ENCODE measurements around the gene NEURL4.

NEURL4 gene

GRCh38 chr17:7327056-7327455 lies 2.1 kb downstream of the NEURL4 start:
- Mint-ChIP-seq H3K27ac (ENCODE audit: low read depth) (no peak overlapping the region), H3K36me3 (ENCODE audit: insufficient read depth) (peaks cover 11% of the 10 kb centered on the region), H3K4me3 (no peak overlapping the region), H3K9me3 (no peaks in the 10 kb centered on the region), H3K4me1 (peaks cover 27% of the 10 kb centered on the region), H3K27me3 (no peaks in the 10 kb centered on the region)
- ATAC-seq (replicated peaks; ENCODE audit: extremely low read depth, poor library complexity, severe bottlenecking) (no peak), DNase-seq (ENCODE audit: low spot score in 2 of 2) (no peak)

- H3K9me3 Mint-ChIP-seq, result no peaks in the 10 kb centered on the region
- no peaks in the 10 kb centered on the region for H3K27me3 Mint-ChIP-seq
- no peak for DNase-seq (ENCODE audit: low spot score in 2 of 2)
- ATAC-seq (replicated peaks; ENCODE audit: extremely low read depth, poor library complexity, severe bottlenecking), result no peak
- peaks cover 15% of the 10 kb centered on the region for H3K36me3 Mint-ChIP-seq (ENCODE audit: insufficient read depth)
- H3K27ac Mint-ChIP-seq (ENCODE audit: low read depth), result no peak overlapping the region
- H3K4me3 Mint-ChIP-seq, result no peak overlapping the region
- peaks cover 27% of the 10 kb centered on the region for H3K4me1 Mint-ChIP-seq
Measured at GRCh38 chr17:7326186-7326585, 2.9 kb downstream of the NEURL4 start.

- Mint-ChIP-seq H3K27ac (ENCODE audit: low read depth) (no peak overlapping the region), H3K4me3 (no peak overlapping the region), H3K36me3 (ENCODE audit: insufficient read depth) (peaks cover 17% of the 10 kb centered on the region), H3K9me3 (no peaks in the 10 kb centered on the region), H3K4me1 (peaks cover 25% of the 10 kb centered on the region), H3K27me3 (no peaks in the 10 kb centered on the region)
- DNase-seq (ENCODE audit: low spot score in 2 of 2) (no peak), ATAC-seq (replicated peaks; ENCODE audit: extremely low read depth, poor library complexity, severe bottlenecking) (no peak)
Measured at GRCh38 chr17:7325031-7325528, 4.1 kb downstream of the NEURL4 start.

DNA sequence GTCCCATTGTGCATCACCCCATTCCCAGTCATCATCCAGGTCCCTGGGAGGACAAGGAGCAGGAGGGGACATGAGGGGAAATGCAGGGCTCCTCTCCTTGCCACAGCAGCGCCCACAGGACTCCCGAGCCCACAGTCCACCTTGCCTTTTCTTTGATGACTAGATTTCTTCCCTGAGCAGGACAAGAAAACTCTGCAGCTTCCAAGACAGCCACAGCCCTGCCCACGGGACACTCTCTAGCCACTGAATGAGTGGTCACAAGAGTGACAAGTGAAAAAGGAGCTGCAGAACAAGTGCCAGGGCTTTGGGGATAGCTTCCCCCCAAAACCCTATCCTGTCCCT lies 4.7 kb downstream of the NEURL4 start:
- Mint-ChIP-seq H3K4me3 (no peak overlapping the region), H3K4me1 (peaks cover 19% of the 10 kb centered on the region), H3K36me3 (ENCODE audit: insufficient read depth) (peaks cover 11% of the 10 kb centered on the region), H3K27ac (ENCODE audit: low read depth) (no peak overlapping the region), H3K27me3 (no peaks in the 10 kb centered on the region), H3K9me3 (no peaks in the 10 kb centered on the region)
- DNase-seq (ENCODE audit: low spot score in 2 of 2) (no peak), ATAC-seq (replicated peaks; ENCODE audit: extremely low read depth, poor library complexity, severe bottlenecking) (no peak)

- Mint-ChIP-seq H3K27ac (ENCODE audit: low read depth) (no peak overlapping the region), H3K27me3 (no peaks in the 10 kb centered on the region), H3K9me3 (no peaks in the 10 kb centered on the region), H3K36me3 (ENCODE audit: insufficient read depth) (peaks cover 10% of the 10 kb centered on the region), H3K4me3 (no peak overlapping the region), H3K4me1 (peaks cover 17% of the 10 kb centered on the region)
- DNase-seq (ENCODE audit: low spot score in 2 of 2) (peak; percentile 54 to 67), ATAC-seq (replicated peaks; ENCODE audit: extremely low read depth, poor library complexity, severe bottlenecking) (no peak)
Measured at GRCh38 chr17:7323731-7324437, 5.3 kb downstream of the NEURL4 start.

DNA sequence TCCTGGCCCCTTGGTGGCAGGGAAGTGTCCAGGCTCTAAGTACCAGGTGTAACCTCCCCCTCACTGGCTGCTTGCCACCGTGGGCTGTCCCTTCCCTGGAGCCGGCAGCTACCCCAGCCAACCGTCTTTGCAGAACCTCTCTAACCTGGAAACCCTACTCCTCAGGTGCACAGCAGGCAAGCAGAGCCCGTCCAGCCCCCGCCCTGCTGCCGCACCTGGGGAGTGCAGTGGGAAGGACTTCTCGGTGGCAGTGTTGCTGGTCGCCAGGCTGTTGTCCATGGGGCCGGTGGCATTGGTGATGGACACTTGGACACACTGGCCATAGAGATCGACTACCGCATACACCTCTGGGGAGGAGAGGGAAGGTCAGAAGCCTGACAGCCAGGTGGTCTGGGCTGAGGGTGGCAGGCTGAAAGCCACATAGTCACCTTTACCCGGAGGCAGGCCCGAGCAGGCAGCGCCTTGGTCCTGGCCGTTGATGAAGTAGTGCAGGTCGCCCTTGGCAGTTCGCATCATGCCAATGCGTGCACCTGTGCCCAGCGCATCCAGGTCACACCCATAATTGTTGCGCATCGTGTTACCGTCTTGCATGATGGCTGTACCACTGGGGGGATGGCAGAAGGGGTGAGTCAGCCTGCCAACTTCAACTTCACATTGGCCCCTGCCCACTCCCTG lies 6.5 kb downstream of the NEURL4 start:
- H3K36me3 Mint-ChIP-seq (ENCODE audit: insufficient read depth), result peaks cover 11% of the 10 kb centered on the region
- DNase-seq (ENCODE audit: low spot score in 2 of 2), result no peak
- no peaks in the 10 kb centered on the region for H3K27me3 Mint-ChIP-seq
- no peaks in the 10 kb centered on the region for H3K9me3 Mint-ChIP-seq
- H3K27ac Mint-ChIP-seq (ENCODE audit: low read depth), result no peak overlapping the region
- no peak overlapping the region for H3K4me3 Mint-ChIP-seq
- peaks cover 5% of the 10 kb centered on the region for H3K4me1 Mint-ChIP-seq
- ATAC-seq (replicated peaks; ENCODE audit: extremely low read depth, poor library complexity, severe bottlenecking), result no peak

DNA sequence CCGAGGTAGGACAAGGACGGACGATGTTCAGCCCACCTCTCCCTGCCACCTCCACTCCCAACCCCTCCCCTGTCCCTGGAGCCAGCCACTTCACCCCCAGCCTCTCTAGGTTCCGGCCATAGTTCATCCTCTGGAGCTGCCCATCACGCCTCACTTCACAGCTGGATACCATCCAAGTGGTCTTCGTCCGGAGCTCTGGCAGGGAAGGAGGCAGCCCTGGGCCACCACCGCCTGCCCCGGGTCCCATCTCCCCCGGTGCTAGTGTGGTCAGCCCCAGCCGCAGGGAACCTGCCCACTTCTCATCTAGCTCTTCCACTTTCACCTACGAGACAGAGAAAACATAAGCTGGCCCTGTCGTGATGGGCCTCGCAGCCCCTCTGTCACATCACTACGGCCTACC lies 7.7 kb downstream of the NEURL4 start:
- H3K4me1 Mint-ChIP-seq, result peaks cover 6% of the 10 kb centered on the region
- no peak overlapping the region for H3K27ac Mint-ChIP-seq (ENCODE audit: low read depth)
- no peaks in the 10 kb centered on the region for H3K27me3 Mint-ChIP-seq
- ATAC-seq (replicated peaks; ENCODE audit: extremely low read depth, poor library complexity, severe bottlenecking) (no peak), DNase-seq (ENCODE audit: low spot score in 2 of 2) (no peak)
- no peak overlapping the region for H3K4me3 Mint-ChIP-seq
- peaks cover 9% of the 10 kb centered on the region for H3K36me3 Mint-ChIP-seq (ENCODE audit: insufficient read depth)
- no peaks in the 10 kb centered on the region for H3K9me3 Mint-ChIP-seq

GRCh38 chr17:7318121-7318860 lies 10.8 kb downstream of the NEURL4 start:
- Mint-ChIP-seq H3K4me3 (no peak overlapping the region), H3K27me3 (no peaks in the 10 kb centered on the region), H3K36me3 (ENCODE audit: insufficient read depth) (peaks cover 28% of the 10 kb centered on the region), H3K4me1 (peaks cover 29% of the 10 kb centered on the region), H3K27ac (ENCODE audit: low read depth) (no peak overlapping the region), H3K9me3 (no peaks in the 10 kb centered on the region)
- ATAC-seq (replicated peaks; ENCODE audit: extremely low read depth, poor library complexity, severe bottlenecking) (no peak), DNase-seq (ENCODE audit: low spot score in 2 of 2) (no peak)

- Mint-ChIP-seq H3K36me3 (ENCODE audit: insufficient read depth) (peaks cover 38% of the 10 kb centered on the region), H3K4me1 (peaks cover 39% of the 10 kb centered on the region), H3K4me3 (peak overlapping the region; percentile 31), H3K27me3 (no peaks in the 10 kb centered on the region), H3K9me3 (no peaks in the 10 kb centered on the region), H3K27ac (ENCODE audit: low read depth) (no peak overlapping the region)
- ATAC-seq (replicated peaks; ENCODE audit: extremely low read depth, poor library complexity, severe bottlenecking) (no peak), DNase-seq (ENCODE audit: low spot score in 2 of 2) (no peak)
Measured at GRCh38 chr17:7317161-7317803, 11.9 kb downstream of the NEURL4 start.

GRCh38 chr17:7315570-7316235 lies 13.4 kb downstream of the NEURL4 start:
- H3K4me1 Mint-ChIP-seq, result peaks cover 51% of the 10 kb centered on the region
- H3K27ac Mint-ChIP-seq (ENCODE audit: low read depth), result peak overlapping the region; percentile 93
- no peaks in the 10 kb centered on the region for H3K27me3 Mint-ChIP-seq
- peak overlapping the region; percentile 94 for H3K4me3 Mint-ChIP-seq
- H3K36me3 Mint-ChIP-seq (ENCODE audit: insufficient read depth), result peaks cover 48% of the 10 kb centered on the region
- ATAC-seq (replicated peaks; ENCODE audit: extremely low read depth, poor library complexity, severe bottlenecking) (no peak), DNase-seq (ENCODE audit: low spot score in 2 of 2) (no peak)
- H3K9me3 Mint-ChIP-seq, result no peaks in the 10 kb centered on the region

DNA sequence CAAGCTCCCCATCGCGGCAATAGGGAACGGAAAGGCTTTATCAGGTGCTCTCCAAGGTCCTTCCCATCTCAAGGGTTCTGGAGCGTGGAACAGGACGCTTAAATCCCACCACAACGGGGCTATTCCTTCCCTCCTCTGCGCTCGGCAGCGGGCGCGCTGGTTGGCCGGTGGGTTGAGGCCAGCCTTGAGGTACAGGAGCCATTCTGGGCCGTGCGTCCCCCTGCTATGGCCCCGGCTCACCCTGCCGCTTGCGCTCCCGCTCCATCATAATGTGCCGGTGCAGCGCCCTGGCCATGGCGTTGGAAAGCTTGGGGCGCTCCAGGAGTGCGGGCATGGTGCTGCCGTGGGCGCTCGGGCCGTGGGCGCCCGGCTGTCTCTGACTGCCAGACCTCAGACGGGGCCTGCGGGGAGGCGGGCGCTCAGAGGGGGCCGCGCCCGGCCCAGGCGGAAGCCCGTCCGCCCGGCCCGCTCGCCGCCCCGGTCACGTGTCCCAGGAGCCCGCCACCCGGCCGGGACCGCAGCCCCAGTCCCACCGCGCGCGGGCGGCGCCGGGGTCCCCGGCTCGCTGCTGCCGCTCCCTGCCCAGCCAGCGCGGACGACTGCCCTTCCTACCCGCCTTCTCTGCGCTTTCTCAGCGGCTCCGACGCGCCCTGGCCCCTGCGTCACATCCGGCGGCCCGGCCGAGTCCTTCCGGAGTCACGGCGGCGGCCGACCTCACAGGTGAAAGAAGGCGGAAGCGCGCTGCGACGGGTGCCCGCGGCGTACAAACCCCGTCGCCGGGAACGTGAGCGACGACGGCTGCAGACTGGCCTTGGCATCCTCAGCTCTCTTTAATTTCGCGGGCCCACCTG lies 14.2 kb downstream of the NEURL4 start, which contains the start of gene GPS2:
Gene GPS2 (minus strand): TSS at position 642 of the 851 bp plus-strand sequence. CDS start 308 bp downstream, at position 334.
- Mint-ChIP-seq H3K27ac (ENCODE audit: low read depth) (peak within 1 kb of the TSS; percentile 93), H3K9me3 (no peaks in the 10 kb centered on the region), H3K4me1 (peaks cover 58% of the 10 kb centered on the region), H3K4me3 (peak within 1 kb of the TSS; percentile 94), H3K36me3 (ENCODE audit: insufficient read depth) (peaks cover 54% of the 10 kb centered on the region), H3K27me3 (no peaks in the 10 kb centered on the region)
- DNase-seq (ENCODE audit: low spot score in 2 of 2) (peak; percentile 89 to 90), ATAC-seq (replicated peaks; ENCODE audit: extremely low read depth, poor library complexity, severe bottlenecking) (peak; percentile 91)
